HG03521 (cell line): Measurements from ENCODE around the gene IFIH1.

Source experiments
- ATAC-seq: cut with Tn5 transposase; IDR thresholded peaks from one replicate; pipeline ENCODE4 v1.9.1; 2021; ENCODE audit warnings: mild to moderate bottlenecking, moderate library complexity; ENCODE audit not compliant: unreplicated experiment

The IFIH1 gene

GRCh38 chr2:162258686-162259085 lies 59.8 kb downstream of the IFIH1 start:
- no peak for ATAC-seq

GRCh38 chr2:162258169-162258568 lies 60.3 kb downstream of the IFIH1 start:
- ATAC-seq = no peak

DNA sequence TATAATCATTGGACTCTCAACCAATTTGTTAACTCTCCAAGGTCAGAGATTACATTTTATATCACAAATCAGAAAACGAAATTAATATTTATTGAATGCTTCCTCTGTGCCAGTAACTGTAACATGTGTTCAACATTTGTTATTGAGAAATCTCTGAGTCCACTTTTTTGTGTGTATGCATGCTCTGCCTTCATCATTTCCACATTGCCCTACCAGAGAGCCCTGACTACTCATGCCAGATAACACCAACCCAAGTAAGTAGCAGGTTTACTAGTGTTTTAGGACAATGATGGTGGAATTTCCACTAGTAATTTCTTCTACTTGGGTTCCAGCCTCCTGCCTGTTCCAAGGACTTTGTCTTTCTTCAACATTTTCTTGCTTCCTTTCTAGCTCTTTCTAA lies 61.1 kb downstream of the IFIH1 start:
- no peak for ATAC-seq

DNA sequence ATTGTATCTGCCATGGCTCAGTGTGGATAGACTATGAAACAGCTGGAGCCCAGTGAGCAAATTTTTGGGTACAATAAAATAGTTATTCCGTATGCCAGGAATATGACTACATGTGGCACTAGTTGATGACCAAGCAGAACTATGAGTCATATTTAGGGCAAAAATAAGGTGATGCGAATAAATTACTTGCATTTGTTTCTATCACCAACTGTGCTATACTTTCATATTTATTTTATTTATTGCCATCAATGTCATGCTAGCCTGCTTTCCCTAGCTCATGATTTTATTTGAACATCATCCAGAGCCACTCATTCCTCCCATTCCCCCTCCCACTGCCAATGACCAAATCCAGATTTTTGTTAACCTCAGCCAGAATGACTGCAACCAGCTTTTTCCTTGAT lies 61.9 kb downstream of the IFIH1 start:
- no peak for ATAC-seq

GRCh38 chr2:162254236-162254871 lies 64.1 kb downstream of the IFIH1 start:
- ATAC-seq = no peak

GRCh38 chr2:162253435-162253834 lies 65.0 kb downstream of the IFIH1 start:
- no peak for ATAC-seq

DNA sequence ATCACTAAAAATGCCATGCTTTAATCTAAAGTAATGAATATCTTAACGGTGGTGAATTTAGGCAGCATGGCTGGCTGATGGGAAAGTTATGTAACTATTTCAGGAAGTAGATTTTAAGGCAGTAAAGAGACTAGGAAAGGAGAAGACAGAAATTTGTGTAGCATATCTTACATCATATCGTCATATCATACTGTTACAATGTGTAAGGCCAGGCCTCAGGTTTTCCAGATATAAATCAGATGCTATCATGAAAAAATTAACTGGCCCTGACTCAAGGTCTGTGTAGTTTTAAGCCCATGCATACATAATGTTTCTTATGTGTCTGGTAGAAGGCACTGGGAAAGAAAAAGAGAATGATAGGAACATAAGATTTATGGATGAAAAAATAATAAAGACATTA lies 66.3 kb downstream of the IFIH1 start:
- no peak for ATAC-seq

DNA sequence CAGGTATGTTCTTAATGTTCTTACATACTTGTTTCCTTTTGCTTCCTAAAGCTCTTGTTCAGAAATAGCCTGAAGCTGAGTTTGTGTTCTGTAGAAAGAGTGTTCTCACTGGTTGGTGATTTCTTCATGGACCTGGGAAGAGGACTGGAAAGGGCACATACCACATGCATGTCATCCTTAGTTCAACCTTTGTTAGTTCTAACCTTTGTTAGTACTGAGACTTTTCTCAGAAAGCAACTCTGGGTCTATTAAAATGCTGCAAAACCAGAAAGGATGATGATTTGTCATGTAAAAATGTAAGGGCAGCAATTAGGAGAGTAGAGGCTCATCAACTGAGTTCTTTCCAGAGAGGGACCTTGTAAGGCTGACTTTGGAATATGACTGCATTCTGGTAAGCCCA lies 72.7 kb downstream of the IFIH1 start:
- no peak for ATAC-seq

GRCh38 chr2:162245061-162245460 lies 73.4 kb downstream of the IFIH1 start:
- no peak for ATAC-seq

DNA sequence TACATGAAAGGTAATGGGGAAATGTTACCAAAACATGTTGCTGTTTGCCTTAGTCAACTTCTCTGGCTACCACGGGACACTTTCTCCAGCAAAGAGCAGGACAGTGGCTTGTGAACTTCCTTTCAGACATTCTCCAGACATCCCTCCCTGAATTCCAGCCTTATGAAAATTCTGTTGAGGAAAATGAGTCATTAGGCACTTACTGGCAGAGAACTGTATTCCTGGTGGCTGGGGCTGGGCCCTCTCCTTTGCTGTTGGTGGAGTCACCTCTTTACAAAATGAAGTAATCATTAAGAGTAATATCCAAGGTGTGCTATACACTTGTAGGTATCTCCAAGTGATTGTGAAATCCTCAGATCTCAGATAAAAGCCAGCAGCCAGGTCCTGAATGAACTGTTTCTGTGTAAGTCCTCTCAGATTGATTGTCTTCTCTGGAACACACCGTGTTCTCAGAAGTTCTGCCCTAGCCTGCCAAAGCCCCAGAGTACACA lies 73.9 kb downstream of the IFIH1 start:
- ATAC-seq = no peak

GRCh38 chr2:162243715-162244114 lies 74.8 kb downstream of the IFIH1 start:
- no peak for ATAC-seq

DNA sequence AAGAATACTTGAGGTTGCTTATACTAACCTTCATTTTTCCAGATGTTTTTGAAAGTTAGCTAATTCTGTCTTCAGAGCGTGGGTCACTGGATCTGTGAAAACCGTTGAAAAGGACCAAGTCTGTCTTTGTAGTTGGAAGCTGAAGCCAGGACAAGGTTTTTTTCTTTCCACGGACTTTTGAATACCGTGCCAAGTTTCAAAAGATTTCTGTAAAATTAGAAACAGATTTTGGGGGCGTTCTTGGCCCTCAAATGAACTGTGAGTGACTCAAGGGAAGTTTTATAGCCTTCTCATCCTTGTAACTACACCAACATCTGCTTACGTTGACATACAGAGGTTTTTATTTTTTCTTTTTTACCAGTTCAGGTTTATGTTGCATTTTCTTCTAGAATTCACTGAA lies 75.2 kb downstream of the IFIH1 start, which contains the start of gene FAP:
Gene FAP (minus strand): TSS at position 152 of the 400 bp plus-strand sequence. CDS start 118 bp downstream, at position 34.
- no peak for ATAC-seq

GRCh38 chr2:162242586-162243280 lies 75.8 kb downstream of the IFIH1 start:
- ATAC-seq = no peak

DNA sequence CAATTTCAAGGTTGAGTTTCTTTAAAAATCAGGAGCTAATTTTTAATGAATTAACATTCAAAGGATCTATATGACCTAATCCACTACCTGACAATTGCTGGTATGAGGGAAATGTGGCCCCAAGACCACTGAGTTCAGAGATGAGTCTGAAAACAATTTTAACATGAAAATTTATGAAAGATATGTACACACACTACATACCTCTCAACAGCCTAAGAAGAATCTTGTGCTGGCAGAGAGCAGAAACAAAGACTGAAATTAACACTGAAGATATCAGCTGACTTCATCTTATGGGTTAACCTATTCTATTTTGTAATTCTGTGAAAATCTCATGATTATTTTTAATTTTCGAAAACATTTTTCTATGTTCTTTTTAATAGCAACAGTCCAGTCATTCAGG lies 76.9 kb downstream of the IFIH1 start:
- ATAC-seq = no peak

DNA sequence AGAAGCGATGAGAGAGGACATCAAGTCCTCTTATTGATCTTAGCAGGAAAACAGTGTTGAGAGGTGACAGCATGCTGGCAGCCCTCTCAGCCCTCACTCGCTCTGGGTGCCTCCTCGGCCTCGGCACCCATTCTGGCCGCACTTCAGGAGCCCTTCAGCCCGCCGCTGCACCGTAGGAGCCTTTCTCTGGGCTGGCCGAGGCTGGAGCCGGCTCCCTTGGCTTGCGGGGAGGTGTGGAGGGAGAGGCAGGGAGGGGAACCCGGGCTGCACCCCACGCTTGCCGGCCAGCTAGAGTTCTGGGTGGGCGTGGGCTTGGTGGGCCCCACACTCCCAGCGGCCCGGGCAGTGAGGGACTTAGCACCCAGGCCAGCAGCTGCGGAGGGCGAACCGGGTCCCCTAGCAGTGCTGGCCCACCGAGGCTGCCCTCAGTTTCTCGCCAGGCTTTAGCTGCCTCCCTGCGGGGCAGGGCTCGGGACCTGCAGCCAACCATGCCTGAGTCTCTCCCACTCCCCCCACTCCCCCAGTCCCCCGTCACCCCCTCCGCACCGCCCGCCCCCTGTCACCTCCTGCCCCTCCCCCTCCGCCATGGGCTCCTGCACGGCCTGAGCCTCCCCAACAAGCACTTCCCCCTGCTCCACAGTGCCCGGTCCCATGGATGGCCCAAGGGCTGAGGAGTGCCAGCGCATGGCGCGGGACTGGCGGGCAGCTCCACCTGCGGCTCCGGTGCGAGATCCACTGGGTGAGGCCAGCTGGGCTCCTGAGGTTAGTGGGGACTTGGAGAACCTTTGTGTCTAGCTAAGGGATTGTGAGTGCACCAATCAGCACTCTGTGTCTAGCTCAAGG lies 83.6 kb downstream of the IFIH1 start:
- no peak for ATAC-seq

DNA sequence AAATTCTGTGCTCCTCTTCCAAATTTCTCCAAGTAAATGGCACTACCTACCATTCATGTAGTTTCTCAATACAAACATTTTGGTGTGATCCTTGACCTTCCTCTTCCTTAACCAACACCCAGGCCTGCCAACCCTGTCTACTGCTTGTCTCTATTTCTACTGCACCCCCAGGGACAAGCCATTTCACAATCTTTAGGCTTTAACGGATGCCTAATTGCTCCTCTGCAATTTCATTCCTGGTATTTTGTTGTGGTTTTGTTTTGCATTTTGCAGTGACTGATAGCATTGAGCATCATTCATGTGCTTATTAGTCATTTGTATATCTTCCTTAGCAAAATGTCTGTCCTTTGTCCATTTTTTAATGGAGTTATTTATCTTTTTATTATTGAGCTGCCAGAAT lies 85.3 kb downstream of the IFIH1 start:
- ATAC-seq = no peak

GRCh38 chr2:162232671-162233070 lies 85.8 kb downstream of the IFIH1 start:
- ATAC-seq = no peak

- ATAC-seq = no peak
Observed at GRCh38 chr2:162232027-162232426, 86.5 kb downstream of the IFIH1 start.

- ATAC-seq = no peak
Observed at GRCh38 chr2:162230761-162231160, 87.7 kb downstream of the IFIH1 start.

DNA sequence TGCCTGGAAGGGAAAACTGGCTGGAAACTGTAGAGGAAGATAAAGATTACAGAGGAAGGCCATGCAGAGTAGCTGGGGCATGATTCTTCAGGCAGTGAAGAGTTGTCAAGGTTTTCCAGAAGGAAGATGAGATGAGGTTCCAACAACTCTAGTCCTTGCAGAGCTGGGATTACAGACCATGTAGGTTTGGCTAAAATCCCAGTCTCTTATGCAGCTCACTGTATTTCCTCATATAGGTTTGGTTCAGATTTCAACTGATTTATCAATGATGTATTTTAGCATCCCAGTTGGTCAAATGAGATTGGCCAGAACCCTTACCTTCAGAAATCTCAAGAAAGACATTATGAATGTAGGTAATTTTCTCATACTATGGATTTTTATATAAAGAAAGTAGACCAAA lies 91.6 kb downstream of the IFIH1 start:
- no peak for ATAC-seq

DNA sequence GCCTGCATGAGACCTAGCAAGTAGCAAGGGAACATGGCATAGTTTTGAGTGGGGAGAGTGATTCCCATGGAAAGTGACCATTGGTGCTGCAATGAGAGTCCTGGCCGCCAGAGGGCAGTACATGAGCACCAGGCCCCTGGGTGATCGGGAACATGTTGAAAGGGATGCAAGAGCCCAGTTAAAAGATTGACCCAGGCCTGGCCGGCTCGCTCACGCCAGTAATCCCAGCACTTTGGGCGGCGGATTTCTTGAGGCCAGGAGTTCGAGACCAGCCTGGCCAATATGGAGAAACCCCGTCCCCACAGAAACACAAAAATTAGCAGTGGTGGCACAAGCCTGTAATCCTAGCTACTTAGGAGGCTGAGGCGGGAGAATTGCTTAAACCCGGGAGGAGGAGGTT lies 97.4 kb downstream of the IFIH1 start:
- ATAC-seq = peak; percentile 90

DNA sequence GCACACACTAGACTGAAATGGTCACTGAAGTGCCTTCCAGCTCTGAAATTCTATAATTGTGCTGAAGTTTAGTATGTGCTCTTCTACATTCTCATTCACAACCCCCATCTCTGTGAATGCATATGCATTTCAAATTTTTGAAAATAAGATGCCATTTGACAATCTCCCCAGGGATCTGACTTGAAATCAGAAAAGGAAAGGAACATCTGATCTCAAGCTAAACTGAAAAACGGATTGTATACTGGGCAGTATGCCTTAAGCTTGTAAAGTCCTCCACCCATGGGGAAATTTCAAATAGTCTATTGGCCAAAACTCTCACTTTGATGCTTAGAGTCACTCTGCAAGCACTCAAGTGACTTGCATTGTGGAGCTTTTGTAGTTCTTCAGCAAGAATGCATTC lies 98.1 kb downstream of the IFIH1 start:
- no peak for ATAC-seq
